Caco-2 (cell line): ENCODE data around the gene LTBP1. TPM values are rescaled to one million over a fixed set of nuclear protein-coding genes. Genes with fewer than 3 reads are reported as not detected.

Experiments
- BruUV-seq: library from RNA; stranded (reverse); fragments of 400-500 nt; replicated peaks from 2 replicates; lab custom pipeline; 2021; lab: Mats Ljungman, UMichigan
- CTCF ChIA-PET: fragments of 300-600 bp; sonication (Branson Sonifier 250); formaldehyde crosslinking; loops from one replicate; lab custom pipeline; 2022; ENCODE audit warnings: antibody characterized with exemption; lab: Charles Lee
- POLR2A ChIA-PET: fragments of 300-600 bp; sonication (Branson Sonifier 250); formaldehyde crosslinking; loops from one replicate; lab custom pipeline; 2022; ENCODE audit warnings: antibody characterized with exemption; lab: Charles Lee
- DNase-seq, 2 experiments: peaks; one replicate each; pipeline versions ENCODE4 v3.0.0 to v3.0.0-alpha.2; 2020 to 2022
- H3K27me3 ChIP-seq: replicated peaks from 2 replicates; pipeline ENCODE4 v1.6.0; 2011; ENCODE audit warnings: low read length; ENCODE audit not compliant: control insufficient read depth, insufficient read depth
- H3K36me3 ChIP-seq: 2 replicates; pipeline ENCODE4 v1.5.1; 2011; ENCODE audit warnings: low read length; ENCODE audit not compliant: control insufficient read depth, insufficient read depth
- H3K4me1 ChIP-seq: fragments of 250-450 bp; sonication (Bioruptor Pico); 2 replicates; pipeline ENCODE4 v1.5.1; 2020; ENCODE audit warnings: mild to moderate bottlenecking
- H3K4me3 ChIP-seq: 2 replicates; pipeline ENCODE4 v1.5.1; 2011; ENCODE audit warnings: low read depth, mild to moderate bottlenecking, control low read depth, low read length
- H3K9me3 ChIP-seq: fragments of 250-450 bp; sonication (Bioruptor Pico); 2 replicates; pipeline ENCODE4 v1.5.1; 2020; ENCODE audit warnings: mild to moderate bottlenecking, moderate library complexity
- H3K27ac Mint-ChIP-seq: one replicate; pipeline ENCODE4 v1.8.0; 2022; ENCODE audit warnings: mixed read lengths; ENCODE audit not compliant: unreplicated experiment
- H3K27me3 Mint-ChIP-seq: one replicate; pipeline ENCODE4 v1.8.0; 2022; ENCODE audit warnings: mixed read lengths; ENCODE audit not compliant: insufficient read depth, unreplicated experiment
- H3K36me3 Mint-ChIP-seq: one replicate; pipeline ENCODE4 v1.8.0; 2022; ENCODE audit warnings: mild to moderate bottlenecking, mixed read lengths; ENCODE audit not compliant: insufficient read depth, unreplicated experiment
- H3K4me1 Mint-ChIP-seq: one replicate; pipeline ENCODE4 v1.8.0; 2022; ENCODE audit warnings: low read depth, mixed read lengths; ENCODE audit not compliant: unreplicated experiment
- H3K4me3 Mint-ChIP-seq: one replicate; pipeline ENCODE4 v1.8.0; 2022; ENCODE audit warnings: mild to moderate bottlenecking, moderate library complexity, mixed read lengths; ENCODE audit not compliant: unreplicated experiment
- H3K9me3 Mint-ChIP-seq: one replicate; pipeline ENCODE4 v1.8.0; 2022; ENCODE audit warnings: mixed read lengths; ENCODE audit not compliant: unreplicated experiment
- CTCF ChIP-seq, 2 experiments: fragments of 200-600 bp in 1 of 2; IDR thresholded peaks; 1 replicate in 1 of 2; 2 replicates in 1 of 2; pipeline versions ENCODE4 v1.5.1 to v1.8.0; 2011 to 2022; ENCODE audit warnings: antibody characterized with exemption in 1 of 2, control low read depth in 1 of 2, inconsistent platforms in 1 of 2, low read depth in 1 of 2, low read length in 1 of 2, mild to moderate bottlenecking in 1 of 2, moderate library complexity in 1 of 2; ENCODE audit not compliant: insufficient read depth in 1 of 2, severe bottlenecking in 1 of 2, unreplicated experiment in 1 of 2
- intact Hi-C: fragments of 100-400 bp; cut with micrococcal nuclease; formaldehyde crosslinking; loops from one replicate; pipeline ENCODE4 v1.10.0; 2022; ENCODE audit not compliant: unreplicated experiment
- total RNA-seq: library from RNA; stranded (reverse); gene quantifications from 2 replicates; pipeline ENCODE4 v1.2.3, GENCODE V29; 2022

The LTBP1 gene
- total RNA-seq, 1 experiment from 2014 or later, result 64.2 TPM

- no TSS peak for BruUV-seq
- POLR2A ChIA-PET, result no interaction called here
- peaks cover 8% of the 10 kb centered on the region for H3K27me3 Mint-ChIP-seq
- intact Hi-C loops, result no loop called here
- H3K4me3 Mint-ChIP-seq, result no peak overlapping the region
- TF ChIP-seq CTCF (IDR thresholded peaks at IDR 0.05; ENCODE audit: insufficient read depth in 1 of 2, low read depth in 1 of 2, low read length in 1 of 2, severe bottlenecking in 1 of 2, unreplicated experiment in 1 of 2), result no peak
- DNase-seq, result no peak
- no peak overlapping the region for H3K27ac Mint-ChIP-seq
- no peak overlapping the region for H3K4me3 ChIP-seq
- no peaks in the 10 kb centered on the region for H3K36me3 ChIP-seq
- no peaks in the 10 kb centered on the region for H3K9me3 ChIP-seq
- CTCF ChIA-PET, result interaction anchor here (1.6 kb wide), 1 partner anchor 37 kb away, joined by 5 read pairs; no protein-coding TSS in a partner anchor
- H3K4me1 Mint-ChIP-seq, result no peaks in the 10 kb centered on the region
- no peaks in the 10 kb centered on the region for H3K27me3 ChIP-seq
- H3K9me3 Mint-ChIP-seq, result no peaks in the 10 kb centered on the region
- no peaks in the 10 kb centered on the region for H3K36me3 Mint-ChIP-seq
- H3K4me1 ChIP-seq, result no peaks in the 10 kb centered on the region
Observed at GRCh38 chr2:33432871-33433270, 486.1 kb downstream of the LTBP1 start.

- no peak overlapping the region for H3K27ac Mint-ChIP-seq
- H3K9me3 ChIP-seq, result no peaks in the 10 kb centered on the region
- no peaks in the 10 kb centered on the region for H3K27me3 ChIP-seq
- peaks cover 8% of the 10 kb centered on the region for H3K27me3 Mint-ChIP-seq
- no peak overlapping the region for H3K4me3 Mint-ChIP-seq
- ChIA-PET POLR2A (no interaction called here), CTCF (interaction anchor here (1.6 kb wide), 1 partner anchor 38 kb away, joined by 5 read pairs; no protein-coding TSS in a partner anchor)
- no peaks in the 10 kb centered on the region for H3K9me3 Mint-ChIP-seq
- no TSS peak for BruUV-seq
- H3K4me3 ChIP-seq, result no peak overlapping the region
- H3K36me3 ChIP-seq, result no peaks in the 10 kb centered on the region
- intact Hi-C loops, result no loop called here
- H3K36me3 Mint-ChIP-seq, result no peaks in the 10 kb centered on the region
- no peak for TF ChIP-seq CTCF (IDR thresholded peaks at IDR 0.05; ENCODE audit: insufficient read depth in 1 of 2, low read depth in 1 of 2, low read length in 1 of 2, severe bottlenecking in 1 of 2, unreplicated experiment in 1 of 2)
- H3K4me1 ChIP-seq, result no peaks in the 10 kb centered on the region
- no peaks in the 10 kb centered on the region for H3K4me1 Mint-ChIP-seq
- no peak for DNase-seq
Observed at GRCh38 chr2:33433279-33434235, 486.8 kb downstream of the LTBP1 start.

- ChIA-PET POLR2A (no interaction called here), CTCF (no interaction called here)
- intact Hi-C loops, result no loop called here
- H3K27ac Mint-ChIP-seq, result no peak overlapping the region
- Histone ChIP-seq H3K4me1 (no peaks in the 10 kb centered on the region), H3K4me3 (no peak overlapping the region), H3K9me3 (no peaks in the 10 kb centered on the region), H3K36me3 (no peaks in the 10 kb centered on the region), H3K27me3 (no peaks in the 10 kb centered on the region)
- H3K9me3 Mint-ChIP-seq, result no peaks in the 10 kb centered on the region
- TF ChIP-seq CTCF (IDR thresholded peaks at IDR 0.05; ENCODE audit: insufficient read depth in 1 of 2, low read depth in 1 of 2, low read length in 1 of 2, severe bottlenecking in 1 of 2, unreplicated experiment in 1 of 2), result no peak
- no peaks in the 10 kb centered on the region for H3K4me1 Mint-ChIP-seq
- H3K27me3 Mint-ChIP-seq, result peaks cover 8% of the 10 kb centered on the region
- no TSS peak for BruUV-seq
- DNase-seq, result no peak
- H3K36me3 Mint-ChIP-seq, result no peaks in the 10 kb centered on the region
- H3K4me3 Mint-ChIP-seq, result no peak overlapping the region
Observed at GRCh38 chr2:33435518-33435917, 488.8 kb downstream of the LTBP1 start.
